Measurements from ENCODE around the gene NR1H2.

The NR1H2 gene

GRCh38 chr19:50417111-50418081 is 41.1 kb downstream of the NR1H2 start:
- TF ChIP-seq EZH2phosphoT487 (IDR thresholded peaks at IDR 0.05; ENCODE audit: low read depth) (no peak), CTCF (IDR thresholded peaks at IDR 0.05; ENCODE audit: low read depth, low read length) (no peak)
- Histone ChIP-seq H3K4me3 (ENCODE audit: low read length) (peak overlapping the region; percentile 91), H3K9me3 (ENCODE audit: insufficient read depth, low read length) (0 out of 2 replicates have a peak, but pooled peaks cover 3% of the 10 kb centered on the region), H3K4me2 (ENCODE audit: low read length) (peak overlapping the region; percentile 94), H3K27ac (ENCODE audit: low read length) (peak overlapping the region; percentile 91), H3K9ac (ENCODE audit: low read length) (peak overlapping the region; percentile 98), H3K79me2 (ENCODE audit: low read length) (peaks cover 39% of the 10 kb centered on the region), H4K20me1 (ENCODE audit: insufficient read depth, low read length) (peaks cover 20% of the 10 kb centered on the region), H3K27me3 (ENCODE audit: low read depth, low read length) (no peaks in the 10 kb centered on the region), H2AFZ (ENCODE audit: low read depth, low read length) (no peak overlapping the region), H3K4me1 (ENCODE audit: low read length) (peaks cover 66% of the 10 kb centered on the region), H3K36me3 (replicated peaks; ENCODE audit: low read depth, low read length) (peaks cover 51% of the 10 kb centered on the region)

GRCh38 chr19:50418176-50419021 is 42.1 kb downstream of the NR1H2 start, which contains the start of gene SPIB:
Gene SPIB (plus strand): TSS chr19:50418938. CDS start chr19:50418963, 25 bp downstream.
- peak within 1 kb of the TSS; percentile 98 for H3K9ac ChIP-seq (ENCODE audit: low read length)
- peaks cover 47% of the 10 kb centered on the region for H3K79me2 ChIP-seq (ENCODE audit: low read length)
- peak within 1 kb of the TSS; percentile 94 for H3K4me2 ChIP-seq (ENCODE audit: low read length)
- H2AFZ ChIP-seq (ENCODE audit: low read depth, low read length): no peak within 1 kb of the TSS
- H4K20me1 ChIP-seq (ENCODE audit: insufficient read depth, low read length): peaks cover 30% of the 10 kb centered on the region
- no peaks in the 10 kb centered on the region for H3K27me3 ChIP-seq (ENCODE audit: low read depth, low read length)
- H3K27ac ChIP-seq (ENCODE audit: low read length): peak within 1 kb of the TSS; percentile 91
- TF ChIP-seq CTCF (IDR thresholded peaks at IDR 0.05; ENCODE audit: low read depth, low read length) (no peak), EZH2phosphoT487 (IDR thresholded peaks at IDR 0.05; ENCODE audit: low read depth) (no peak)
- H3K9me3 ChIP-seq (ENCODE audit: insufficient read depth, low read length): 0 out of 2 replicates have a peak, but pooled peaks cover 3% of the 10 kb centered on the region
- peaks cover 77% of the 10 kb centered on the region for H3K4me1 ChIP-seq (ENCODE audit: low read length)
- H3K36me3 ChIP-seq (replicated peaks; ENCODE audit: low read depth, low read length): peaks cover 51% of the 10 kb centered on the region
- peak within 1 kb of the TSS; percentile 91 for H3K4me3 ChIP-seq (ENCODE audit: low read length)

GRCh38 chr19:50419022-50419579 is 42.8 kb downstream of the NR1H2 start:
- Histone ChIP-seq H3K27me3 (ENCODE audit: low read depth, low read length) (no peaks in the 10 kb centered on the region), H4K20me1 (ENCODE audit: insufficient read depth, low read length) (peaks cover 37% of the 10 kb centered on the region), H3K4me1 (ENCODE audit: low read length) (peaks cover 78% of the 10 kb centered on the region), H3K36me3 (replicated peaks; ENCODE audit: low read depth, low read length) (peaks cover 51% of the 10 kb centered on the region), H3K9ac (ENCODE audit: low read length) (peak overlapping the region; percentile 98), H3K4me2 (ENCODE audit: low read length) (peak overlapping the region; percentile 94), H2AFZ (ENCODE audit: low read depth, low read length) (no peak overlapping the region), H3K27ac (ENCODE audit: low read length) (peak overlapping the region; percentile 91), H3K79me2 (ENCODE audit: low read length) (peaks cover 49% of the 10 kb centered on the region), H3K4me3 (ENCODE audit: low read length) (peak overlapping the region; percentile 91), H3K9me3 (ENCODE audit: insufficient read depth, low read length) (0 out of 2 replicates have a peak, but pooled peaks cover 3% of the 10 kb centered on the region)
- TF ChIP-seq EZH2phosphoT487 (IDR thresholded peaks at IDR 0.05; ENCODE audit: low read depth) (no peak), CTCF (IDR thresholded peaks at IDR 0.05; ENCODE audit: low read depth, low read length) (no peak)
